Right lobe of liver (tissue), 6 donors: ENCODE measurements around the gene SFXN1. TPM values are rescaled to one million over a fixed set of nuclear protein-coding genes. Genes with fewer than 3 reads are reported as not detected.
"Not testable (repeated sequence)": the region's sequence is repeated elsewhere in the genome, so short reads cannot be mapped to it uniquely, and the experiment has no call there.

Experiments
- ATAC-seq, 4 donors: fragments of 200-7000 bp; cut with Tn5 transposase; one replicate each; pipeline ENCODE4 v1.9.1; 2020; ENCODE audit warnings: mild to moderate bottlenecking in 4 of 4, moderate library complexity in 4 of 4
- DNase-seq, 3 donors: peaks; one replicate each; pipeline ENCODE4 v3.0.0-alpha.2; 2020
- H3K27ac ChIP-seq, 3 donors: fragments of 200-600 bp; one replicate each; pipeline ENCODE4 v1.8.0; 2022
- H3K27me3 ChIP-seq, 2 donors: fragments of 200-600 bp; one replicate each; pipeline ENCODE4 v1.8.0; 2022
- H3K36me3 ChIP-seq, 4 donors: fragments of 200-600 bp; sonication (generic) in 1 of 4; one replicate each; pipeline versions ENCODE4 v1.5.1 to v1.8.0; 2017 to 2022; ENCODE audit warnings: control low read depth in 1 of 4
- H3K4me1 ChIP-seq, 4 donors: fragments of 200-600 bp; sonication (generic) in 1 of 4; one replicate each; pipeline versions ENCODE4 v1.5.1 to v1.8.0; 2017 to 2022; ENCODE audit warnings: control low read depth in 1 of 4
- H3K4me3 ChIP-seq, 3 donors: fragments of 200-600 bp; one replicate each; pipeline ENCODE4 v1.8.0; 2022
- H3K9me3 ChIP-seq, 4 donors: fragments of 200-600 bp; sonication (generic) in 1 of 4; one replicate each; pipeline versions ENCODE4 v1.5.1 to v1.8.0; 2017 to 2022; ENCODE audit warnings: control low read depth in 1 of 4
- CTCF ChIP-seq, 4 donors: fragments of 200-600 bp in 3 of 4; fragments of 450-650 bp in 1 of 4; IDR thresholded peaks; one replicate each; pipeline versions ENCODE4 v1.5.1 to v1.8.0; 2016 to 2022; ENCODE audit warnings: antibody characterized with exemption in 4 of 4, mild to moderate bottlenecking in 2 of 4
- POLR2A ChIP-seq: fragments of 450-650 bp; IDR thresholded peaks from one replicate; pipeline ENCODE4 v1.6.1; 2017; ENCODE audit warnings: antibody characterized with exemption, mild to moderate bottlenecking
- WGBS: methylation state at CpG from one replicate; pipeline ENCODE4 v1.1.6; 2018; ENCODE audit warnings: low coverage, low lambda C conversion rate; ENCODE audit not compliant: insufficient coverage; ENCODE audit errors: missing lambda C conversion rate; 5-methylcytosine and 5-hydroxymethylcytosine counted together
- intact Hi-C, 2 donors: fragments of 100-400 bp; cut with DNase I; formaldehyde crosslinking; loops; one replicate each; pipeline versions ENCODE4 v1.11.2 to v1.14.1; 2022
- total RNA-seq, 6 experiments: library from RNA; depleted of rRNA in 2 of 6; stranded (reverse); fragments of >200 nt in 2 of 6; fragmentation: NEBNext Ultra II Directional in 3 of 6; extraction: Animal tissue kit (Norgen Biotek cat#: 25700) in 3 of 6; gene quantifications; one replicate each; pipeline versions ENCODE4 v1.1.0 to v1.2.4, GENCODE V29; 2016 to 2023
- donor health status: DM: no; HTN: yes; CAD: no.
- donor health status: DM: no; HTN: no; CAD: no.
- donor health status: DM: no; HTN: no; CAD: no.
- donor health status: DM: no; HTN: yes; CAD: no.
- donor health status: DM: no; HTN: yes; CAD: no.

Gene SFXN1
- total RNA-seq, 6 experiments from 2014 or later = 58.9 to 123 (median 89.1) TPM

GRCh38 chr5:175443514-175444059, 34.8 kb upstream of the SFXN1 start:
- 20% methylated on average over 5 of the region's 29 CpGs for WGBS
- H3K36me3 ChIP-seq = no peaks in the 10 kb centered on the region
- no peaks in the 10 kb centered on the region for H3K9me3 ChIP-seq
- H3K4me1 ChIP-seq = peaks cover 0 to 13% (median 4%) of the 10 kb centered on the region in 4 donors
- intact Hi-C loops = loop anchor here in 1 of 2 donors (10.0 kb wide), 1 partner anchor 489 kb away; no protein-coding TSS in a partner anchor
- no peaks in the 10 kb centered on the region for H3K27me3 ChIP-seq
- H3K27ac ChIP-seq = no peak overlapping the region
- H3K4me3 ChIP-seq = peak overlapping the region in 1 of 3 donors; percentile 48
- no peak for ATAC-seq
- TF ChIP-seq POLR2A = no peak
- TF ChIP-seq CTCF (IDR thresholded peaks at IDR 0.05) = no peak
- DNase-seq = no peak

DNA sequence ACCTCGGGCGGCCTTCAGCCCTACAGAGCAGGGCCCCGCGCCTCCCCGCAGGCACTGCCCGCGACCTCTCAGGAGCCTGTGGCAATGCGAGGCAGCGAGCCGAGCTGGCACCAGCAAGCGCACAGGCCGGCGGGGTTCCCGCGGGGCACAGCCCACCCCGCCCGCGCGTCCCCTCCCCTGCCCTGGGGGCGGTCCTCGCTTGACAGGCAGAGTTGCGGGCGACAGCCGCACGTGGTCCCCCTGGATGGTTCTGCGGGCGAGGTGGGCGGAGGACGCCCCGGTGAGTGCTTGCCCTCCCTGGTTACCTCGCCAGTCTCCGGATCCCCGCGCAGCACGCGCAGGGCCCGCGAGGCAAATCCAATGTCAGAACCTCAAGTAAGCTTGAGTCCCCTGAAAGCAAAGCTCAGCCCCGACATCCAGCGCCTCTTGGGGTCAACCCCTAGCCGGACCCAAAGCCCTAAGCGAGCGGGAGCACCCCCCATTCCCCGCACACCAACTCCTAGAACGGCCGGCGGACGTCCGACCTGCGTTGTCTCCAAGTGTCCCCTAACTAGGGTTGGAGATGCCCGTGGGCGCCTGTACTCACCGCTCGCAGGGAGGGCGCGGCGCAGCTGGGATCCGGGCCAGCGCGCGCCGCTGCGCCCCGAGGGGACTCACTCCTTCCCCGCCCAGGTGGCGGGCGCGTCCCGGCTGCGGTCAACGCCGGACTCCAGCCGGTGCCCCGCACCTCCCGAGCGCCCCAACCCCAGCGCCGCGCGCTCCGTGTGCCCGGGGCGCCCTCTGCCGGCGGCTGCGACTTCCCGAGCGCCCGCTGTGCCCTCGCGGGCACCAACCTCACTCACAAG, 34.1 kb upstream of the SFXN1 start, which contains the start of gene DRD1:
Gene DRD1 (minus strand): TSS at position 123 of the 845 bp plus-strand sequence. CDS start 1,083 bp downstream, outside the sequence.
- H3K4me3 ChIP-seq = peak within 1 kb of the TSS; percentile 25 to 48 (median 41)
- no peaks in the 10 kb centered on the region for H3K36me3 ChIP-seq
- no CpG with 5 or more reads among the region's 91 CpGs for WGBS
- H3K27me3 ChIP-seq = no peaks in the 10 kb centered on the region
- intact Hi-C loops = loop anchor here in 1 of 2 donors (10.0 kb wide), 1 partner anchor 489 kb away; no protein-coding TSS in a partner anchor
- ATAC-seq (peak; percentile 78 to 89 (median 86)), DNase-seq (peak; percentile 54 to 62 (median 60))
- no peak within 1 kb of the TSS for H3K27ac ChIP-seq
- H3K9me3 ChIP-seq = no peaks in the 10 kb centered on the region
- TF ChIP-seq POLR2A = no peak
- peak; percentile 66 to 91 (median 82) for TF ChIP-seq CTCF (IDR thresholded peaks at IDR 0.05)
- peaks cover 0 to 13% (median 4%) of the 10 kb centered on the region in 4 donors for H3K4me1 ChIP-seq

- Histone ChIP-seq H3K4me3 (peak overlapping the region in 2 of 3 donors; percentile 41 to 48), H3K4me1 (peaks cover 0 to 13% (median 4%) of the 10 kb centered on the region in 4 donors), H3K27ac (no peak overlapping the region), H3K36me3 (no peaks in the 10 kb centered on the region), H3K27me3 (no peaks in the 10 kb centered on the region), H3K9me3 (no peaks in the 10 kb centered on the region)
- intact Hi-C loops = loop anchor here in 1 of 2 donors (10.0 kb wide), 1 partner anchor 490 kb away; no protein-coding TSS in a partner anchor
- TF ChIP-seq POLR2A = no peak
- TF ChIP-seq CTCF (IDR thresholded peaks at IDR 0.05) = no peak
- ATAC-seq (no peak), DNase-seq (no peak)
- WGBS = 19% methylated on average over 28 of the region's 37 CpGs
These were observed 33.4 kb upstream of the SFXN1 start for GRCh38 chr5:175444905-175445456.

DNA sequence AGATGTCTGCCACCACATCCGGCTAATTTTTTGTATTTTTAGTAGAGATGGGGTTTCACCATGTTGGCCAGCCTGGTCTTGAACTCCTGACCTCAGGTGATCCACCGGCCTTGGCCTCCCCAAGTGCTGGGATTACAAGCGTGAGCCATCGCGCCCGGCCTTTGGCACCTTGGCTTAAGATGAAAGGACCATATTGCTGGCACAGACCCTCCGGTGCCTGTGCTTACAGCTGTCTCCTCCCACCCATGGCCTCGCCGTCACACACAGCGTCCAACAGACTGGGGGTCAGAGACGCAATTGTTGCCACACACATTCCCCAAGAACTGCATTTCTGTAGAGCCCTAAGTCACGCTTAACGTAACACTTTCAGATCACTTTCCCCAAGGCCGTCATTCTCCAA, 32.0 kb upstream of the SFXN1 start:
- H3K9me3 ChIP-seq, H3K27me3 ChIP-seq, H3K4me3 ChIP-seq, H3K27ac ChIP-seq, H3K36me3 ChIP-seq: not testable (repeated sequence)
- intact Hi-C loops = loop anchor here in 1 of 2 donors (10.0 kb wide), 1 partner anchor 492 kb away; no protein-coding TSS in a partner anchor
- DNase-seq (peak in 2 of 3 donors; percentile 82), ATAC-seq (peak; percentile 59 to 91 (median 70))
- WGBS = 31% methylated on average over 6 of the region's 14 CpGs
- H3K4me1 ChIP-seq = peaks cover 0 to 13% (median 4%) of the 10 kb centered on the region in 4 donors
